Psoas muscle (tissue), 8 donors: ENCODE measurements around the gene ENDOV. TPM values are rescaled to one million over a fixed set of nuclear protein-coding genes. Genes with fewer than 3 reads are reported as not detected.

Source experiments
- ATAC-seq, 4 donors: fragments of 200-7000 bp; cut with Tn5 transposase; one replicate each; pipeline ENCODE4 v1.9.1; 2020; ENCODE audit warnings: moderate library complexity in 3 of 4, mild to moderate bottlenecking in 2 of 4
- DNase-seq, 2 donors: peaks; one replicate each; pipeline ENCODE4 v3.0.0-alpha.2; 2020
- H3K27ac ChIP-seq: fragments of 200-600 bp; one replicate; pipeline ENCODE4 v1.8.0; 2022
- H3K27me3 ChIP-seq, 3 donors: fragments of 200-600 bp in 1 of 3; one replicate each; pipeline versions ENCODE4 v1.6.1 to v1.8.0; 2013 to 2022; ENCODE audit warnings: low read length in 2 of 3, mild to moderate bottlenecking in 2 of 3, moderate library complexity in 1 of 3; ENCODE audit not compliant: insufficient read depth in 3 of 3
- H3K36me3 ChIP-seq, 2 donors: fragments of 200-600 bp in 1 of 2; one replicate each; pipeline versions ENCODE4 v1.6.1 to v1.8.0; 2013 to 2022; ENCODE audit warnings: low read depth in 1 of 2, mild to moderate bottlenecking in 1 of 2, moderate library complexity in 1 of 2; ENCODE audit not compliant: insufficient read depth in 1 of 2
- H3K4me1 ChIP-seq: fragments of 200-600 bp; one replicate; pipeline ENCODE4 v1.8.0; 2022
- H3K4me3 ChIP-seq: fragments of 200-600 bp; one replicate; pipeline ENCODE4 v1.8.0; 2022; ENCODE audit warnings: mild to moderate bottlenecking
- H3K9me3 ChIP-seq: fragments of 200-600 bp; one replicate; pipeline ENCODE4 v1.8.0; 2022
- CTCF ChIP-seq: fragments of 200-600 bp; IDR thresholded peaks from one replicate; pipeline ENCODE4 v1.8.0; 2022; ENCODE audit warnings: antibody characterized with exemption
- WGBS, 3 donors: extraction: QIAGEN DNeasy Blood & Tissue Kit; methylation state at CpG; one replicate each; pipeline versions ENCODE4 v1.1.6 to v1.1.7; 2013; 5-methylcytosine and 5-hydroxymethylcytosine counted together
- intact Hi-C, 2 donors: fragments of 100-400 bp; cut with DNase I; formaldehyde crosslinking; loops; one replicate each; pipeline versions ENCODE4 v1.11.0 to v1.14.2; 2022
- polyA plus RNA-seq, 3 donors: library from polyadenylated mRNA; stranded (reverse); fragments of 200-250 nt; gene quantifications; one replicate each; pipeline ENCODE4 v1.2.3, GENCODE V29; 2013
- total RNA-seq, 4 donors: library from RNA; stranded (reverse); fragmentation: NEBNext Ultra II Directional in 2 of 4; extraction: Animal tissue kit (Norgen Biotek cat#: 25700) in 2 of 4; gene quantifications; one replicate each; pipeline versions ENCODE4 v1.2.1 to v1.2.4, GENCODE V29; 2021 to 2023
- donor health status: healthy with polysubstance abuse.
- donor health status: DM: no; HTN: no; CAD: no; lungs with moderate emphysema.
- donor health status: Bipolar disorder and iron deficiency.
- donor health status: healthy.
- donor health status: DM: yes; HTN: yes; CAD: no.
- donor health status: DM: no; HTN: no; CAD: no.
- donor health status: DM: no; HTN: no; CAD: no.
- donor health status: DM: yes; HTN: yes; CAD: no.

Gene ENDOV
- total and polyA plus RNA-seq, 7 donors = 12.0 to 24.3 (median 17.9) TPM

GRCh38 chr17:80449930-80450576, 35.1 kb downstream of the ENDOV start:
- Histone ChIP-seq H3K4me3 (no peak overlapping the region), H3K9me3 (no peaks in the 10 kb centered on the region), H3K27me3 (no peaks in the 10 kb centered on the region), H3K36me3 (no peaks in the 10 kb centered on the region), H3K4me1 (peaks cover 9% of the 10 kb centered on the region), H3K27ac (no peak overlapping the region)
- ATAC-seq = no peak
- intact Hi-C loops = no loop called here
- WGBS, 3 donors = 52 to 71% (median 65%) methylated on average over 16 to 18 of the region's 18 CpGs
- no peak for TF ChIP-seq CTCF
- DNase-seq = peak in 1 of 2 donors; percentile 49

- peak in 1 of 2 donors; percentile 54 for DNase-seq
- intact Hi-C loops = no loop called here
- H3K27ac ChIP-seq = no peak overlapping the region
These were observed 36.3 kb downstream of the ENDOV start for GRCh38 chr17:80451104-80451775.

GRCh38 chr17:80452173-80452915, 37.4 kb downstream of the ENDOV start:
- Histone ChIP-seq H3K36me3 (no peaks in the 10 kb centered on the region), H3K27ac (no peak overlapping the region), H3K4me3 (no peak overlapping the region), H3K27me3 (no peaks in the 10 kb centered on the region), H3K4me1 (peaks cover 23% of the 10 kb centered on the region), H3K9me3 (no peaks in the 10 kb centered on the region)
- 23 to 33% (median 29%) methylated on average over 14 of the region's 14 CpGs for WGBS, 3 donors
- no peak for TF ChIP-seq CTCF
- DNase-seq (peak in 1 of 2 donors; percentile 50), ATAC-seq (no peak)
- intact Hi-C loops = no loop called here

More at GRCh38 chr17:80451104-80451775, 36.3 kb downstream of the ENDOV start:
- H3K9me3 ChIP-seq = no peaks in the 10 kb centered on the region
- no peak for TF ChIP-seq CTCF
- peaks cover 15% of the 10 kb centered on the region for H3K4me1 ChIP-seq
- H3K27me3 ChIP-seq = no peaks in the 10 kb centered on the region
- H3K4me3 ChIP-seq = no peak overlapping the region
- no peak for ATAC-seq
- H3K36me3 ChIP-seq = no peaks in the 10 kb centered on the region
- WGBS, 3 donors = 64 to 75% (median 71%) methylated on average over 7 to 9 of the region's 9 CpGs

- no peaks in the 10 kb centered on the region for H3K27me3 ChIP-seq
- no peak for TF ChIP-seq CTCF
- ATAC-seq (no peak), DNase-seq (peak in 1 of 2 donors; percentile 33)
- peak overlapping the region; percentile 98 for H3K27ac ChIP-seq
- H3K36me3 ChIP-seq = no peaks in the 10 kb centered on the region
- peak overlapping the region; percentile 79 for H3K4me3 ChIP-seq
- peaks cover 29% of the 10 kb centered on the region for H3K4me1 ChIP-seq
- no peaks in the 10 kb centered on the region for H3K9me3 ChIP-seq
- intact Hi-C loops = no loop called here
- WGBS, 3 donors = 62 to 81% (median 63%) methylated on average over 19 of the region's 19 CpGs
These were observed 38.4 kb downstream of the ENDOV start for GRCh38 chr17:80453126-80453997.
